Suprapubic skin (tissue), 4 donors: Measurements from ENCODE around the gene ADAMTS19.

Experiments used
- EP300 ChIP-seq: sonication (generic); formaldehyde crosslinking; IDR thresholded peaks from one replicate; pipeline ENCODE4 v1.6.1; 2017; ENCODE audit warnings: antibody characterized with exemption
- POLR2A ChIP-seq, 2 donors: fragments of 450-650 bp; IDR thresholded peaks; one replicate each; pipeline ENCODE4 v1.6.1; 2017; ENCODE audit warnings: antibody characterized with exemption in 2 of 2, mild to moderate bottlenecking in 2 of 2, moderate library complexity in 2 of 2
- POLR2AphosphoS5 ChIP-seq, 3 donors: sonication (generic); formaldehyde crosslinking; IDR thresholded peaks; one replicate each; pipeline ENCODE4 v1.6.1; 2017; ENCODE audit warnings: antibody characterized with exemption in 3 of 3
- TF ChIP-seq, protein P1 (sequence below), 2 donors: fragments of 200-600 bp in 1 of 2; fragments of 450-650 bp in 1 of 2; sonication (generic) in 1 of 2; IDR thresholded peaks; one replicate each; pipeline ENCODE4 v1.5.1; 2016 to 2019; ENCODE audit warnings: antibody characterized with exemption in 2 of 2, mild to moderate bottlenecking in 1 of 2, moderate library complexity in 1 of 2

DNA sequence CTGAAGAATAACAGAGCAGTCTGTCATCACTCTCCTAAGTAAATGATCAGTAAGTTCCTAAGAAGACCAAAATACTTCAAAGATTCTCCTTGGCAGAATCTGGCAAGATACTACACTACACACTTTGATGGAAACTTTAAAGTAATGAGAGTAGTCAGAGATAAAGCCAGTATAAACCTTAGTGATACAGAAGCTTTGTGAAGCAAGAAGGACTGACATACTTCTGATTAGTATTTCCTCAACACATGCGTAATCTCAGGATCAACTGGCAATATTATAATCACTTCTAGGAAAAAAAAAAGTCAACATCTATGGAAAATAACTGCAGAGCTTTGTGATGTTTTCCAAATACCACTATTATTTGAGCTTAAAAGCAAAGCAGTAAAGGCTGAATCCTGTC, 34.0 kb upstream of the ADAMTS19 start:
- TF ChIP-seq, protein P1, sequence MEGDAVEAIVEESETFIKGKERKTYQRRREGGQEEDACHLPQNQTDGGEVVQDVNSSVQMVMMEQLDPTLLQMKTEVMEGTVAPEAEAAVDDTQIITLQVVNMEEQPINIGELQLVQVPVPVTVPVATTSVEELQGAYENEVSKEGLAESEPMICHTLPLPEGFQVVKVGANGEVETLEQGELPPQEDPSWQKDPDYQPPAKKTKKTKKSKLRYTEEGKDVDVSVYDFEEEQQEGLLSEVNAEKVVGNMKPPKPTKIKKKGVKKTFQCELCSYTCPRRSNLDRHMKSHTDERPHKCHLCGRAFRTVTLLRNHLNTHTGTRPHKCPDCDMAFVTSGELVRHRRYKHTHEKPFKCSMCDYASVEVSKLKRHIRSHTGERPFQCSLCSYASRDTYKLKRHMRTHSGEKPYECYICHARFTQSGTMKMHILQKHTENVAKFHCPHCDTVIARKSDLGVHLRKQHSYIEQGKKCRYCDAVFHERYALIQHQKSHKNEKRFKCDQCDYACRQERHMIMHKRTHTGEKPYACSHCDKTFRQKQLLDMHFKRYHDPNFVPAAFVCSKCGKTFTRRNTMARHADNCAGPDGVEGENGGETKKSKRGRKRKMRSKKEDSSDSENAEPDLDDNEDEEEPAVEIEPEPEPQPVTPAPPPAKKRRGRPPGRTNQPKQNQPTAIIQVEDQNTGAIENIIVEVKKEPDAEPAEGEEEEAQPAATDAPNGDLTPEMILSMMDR (IDR thresholded peaks at IDR 0.05) = no peak
- TF ChIP-seq POLR2AphosphoS5 (IDR thresholded peaks at IDR 0.05) (no peak), EP300 (no peak), POLR2A (IDR thresholded peaks at IDR 0.05) (no peak)
